Prostate gland (tissue), 2 donors: ENCODE results near the gene ARL4A. TPM values are rescaled to one million over a fixed set of nuclear protein-coding genes. Genes with fewer than 3 reads are reported as not detected.

Experiments used
- DNase-seq: peaks from one replicate; pipeline ENCODE4 v3.0.0-alpha.2; 2019; ENCODE audit warnings: low spot score
- H3K27ac ChIP-seq, 2 donors: fragments of 200-600 bp; sonication (generic); 2 replicates each; pipeline ENCODE4 v1.5.1; 2017 to 2019
- H3K27me3 ChIP-seq: fragments of 200-600 bp; sonication (generic); replicated peaks from 2 replicates; pipeline ENCODE4 v1.5.1; 2019; ENCODE audit not compliant: insufficient read depth
- H3K36me3 ChIP-seq, 2 donors: fragments of 200-600 bp; sonication (generic); 1 replicate in 1 of 2; 2 replicates in 1 of 2; pipeline versions ENCODE4 v1.5.1 to v1.8.1; 2017 to 2019
- H3K4me1 ChIP-seq: fragments of 200-600 bp; sonication (generic); replicated peaks from 2 replicates; pipeline ENCODE4 v1.5.1; 2019
- H3K4me3 ChIP-seq, 2 donors: fragments of 200-600 bp; sonication (generic); 2 replicates each; pipeline ENCODE4 v1.5.1; 2017 to 2019
- H3K9me3 ChIP-seq: fragments of 200-600 bp; sonication (generic); 2 replicates; pipeline ENCODE4 v1.5.1; 2017
- CTCF ChIP-seq, 4 experiments: fragments of 200-600 bp in 2 of 4; fragments of 450-650 bp in 2 of 4; sonication (generic) in 2 of 4; IDR thresholded peaks; 1 replicate in 3 of 4; 2 replicates in 1 of 4; pipeline ENCODE4 v1.5.1; 2016 to 2019; ENCODE audit warnings: antibody characterized with exemption in 4 of 4, mild to moderate bottlenecking in 2 of 4, moderate library complexity in 2 of 4
- POLR2A ChIP-seq: fragments of 450-650 bp; IDR thresholded peaks from one replicate; pipeline ENCODE4 v1.6.1; 2016; ENCODE audit warnings: antibody characterized with exemption, mild to moderate bottlenecking
- POLR2AphosphoS5 ChIP-seq: sonication (generic); formaldehyde crosslinking; IDR thresholded peaks from one replicate; pipeline ENCODE4 v1.6.1; 2017; ENCODE audit warnings: antibody characterized with exemption
- WGBS: methylation state at CpG from one replicate; pipeline ENCODE4 v1.1.5; 2018; 5-methylcytosine and 5-hydroxymethylcytosine counted together
- intact Hi-C: fragments of 100-400 bp; cut with DNase I; formaldehyde crosslinking; loops from one replicate; pipeline ENCODE4 v1.14.2; 2022
- total RNA-seq, 2 donors: library from RNA; depleted of rRNA; stranded (reverse); fragments of >200 nt; gene quantifications; one replicate each; pipeline ENCODE4 v1.1.0, GENCODE V29; 2016

ARL4A gene
- total RNA-seq = 10 to 100 TPM; 34.3 to 37.3 TPM

DNA sequence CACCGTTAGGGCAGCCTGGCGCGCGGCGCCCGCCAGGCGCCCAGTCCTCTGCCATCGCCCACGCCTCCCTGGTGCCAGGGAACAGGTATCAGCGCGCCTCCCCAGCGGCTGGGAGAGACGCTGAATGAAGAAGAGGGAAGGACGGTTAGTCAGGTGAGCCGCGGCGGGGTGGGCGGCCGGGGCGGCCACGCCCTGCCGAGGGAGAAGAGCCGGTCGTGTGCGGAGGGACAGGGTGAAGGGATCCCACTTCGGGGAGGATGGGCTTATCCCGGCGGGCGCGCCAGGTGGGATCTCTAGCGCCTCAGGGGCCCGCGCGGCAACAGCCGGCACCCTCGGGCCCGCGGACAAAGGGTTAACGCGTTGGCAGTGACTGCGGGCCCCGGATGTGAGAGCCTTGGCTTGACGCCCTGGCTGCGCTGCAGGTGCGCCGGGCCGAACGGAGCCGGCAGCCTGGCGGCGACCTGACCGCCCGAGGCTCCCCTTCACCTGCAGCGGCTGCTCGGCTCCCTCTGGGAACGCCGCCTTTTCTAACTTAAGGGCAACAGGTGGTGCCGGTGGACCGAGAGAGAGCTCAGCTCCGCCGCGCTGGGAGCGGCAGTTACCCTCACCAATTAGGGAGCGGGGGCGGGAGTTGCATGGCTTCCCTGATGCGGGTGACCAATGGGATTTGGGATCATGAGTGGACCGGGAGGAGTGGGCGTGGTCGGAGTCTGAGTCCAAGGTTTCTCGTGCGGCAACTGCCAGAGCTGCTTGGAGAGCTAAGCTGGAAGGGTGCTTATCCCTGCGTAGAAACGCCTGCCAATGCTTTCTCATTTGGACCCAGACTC, at the start of gene ARL4A:
Gene ARL4A, plus strand, starts transcription at position 743 of the 827 bp plus-strand sequence. CDS start 622 bp downstream, outside the sequence.
- intact Hi-C loops = loop anchor here (2.0 to 5.0 kb wide), 3 partner anchors 44 to 576 kb away; no protein-coding TSS in a partner anchor
- Histone ChIP-seq H3K9me3 (no peaks in the 10 kb centered on the region), H3K4me3 (peak within 1 kb of the TSS; percentile 79 to 82), H3K27me3 (no peaks in the 10 kb centered on the region), H3K36me3 (no peaks in the 10 kb centered on the region), H3K27ac (peak within 1 kb of the TSS; percentile 81 to 87), H3K4me1 (no peaks in the 10 kb centered on the region)
- WGBS = 0% methylated on average over 57 of the region's 73 CpGs
- TF ChIP-seq POLR2AphosphoS5 (peak; percentile 91), POLR2A (peak; percentile 93), CTCF (IDR thresholded peaks at IDR 0.05) (peak; percentile 12 to 90 (median 55))
- peak; percentile 100 for DNase-seq

DNA sequence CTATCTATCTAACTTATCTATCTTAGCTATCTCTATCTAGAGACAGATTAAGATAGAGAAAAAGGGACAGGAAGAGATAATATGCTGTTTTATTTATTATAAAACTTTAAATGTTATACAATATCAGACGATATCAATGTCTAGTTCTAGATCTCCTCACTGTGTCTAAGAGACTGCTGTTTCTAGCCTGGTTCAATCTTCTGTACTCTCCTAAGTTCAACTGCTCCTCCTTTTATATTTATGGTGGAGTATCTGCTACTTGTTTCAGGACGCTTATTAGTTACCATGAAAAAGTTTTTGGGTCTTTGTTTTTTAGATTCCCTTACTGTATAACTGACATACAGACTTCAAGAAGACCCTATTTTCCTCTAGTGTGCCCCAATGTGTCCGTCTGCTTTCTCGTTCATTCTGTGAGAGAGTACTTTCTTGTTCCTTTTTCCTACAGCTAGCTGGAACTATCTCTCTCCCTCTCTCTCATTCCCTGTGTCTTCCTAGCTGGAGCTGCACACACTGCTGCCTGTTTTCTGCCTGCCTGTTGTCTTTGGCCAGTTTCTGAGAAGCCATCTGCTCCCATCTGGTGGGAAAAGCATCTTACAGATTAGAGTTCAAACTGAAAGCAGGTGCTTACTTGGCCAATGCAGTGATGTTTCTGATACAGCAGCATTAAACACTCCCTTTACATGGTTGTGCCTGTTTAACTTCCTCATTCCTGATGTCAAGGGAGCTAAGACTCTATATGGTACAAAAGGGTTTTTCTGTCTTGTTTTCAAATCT, 49.4 kb upstream of the ARL4A start:
- H3K4me1 ChIP-seq = peaks cover 5% of the 10 kb centered on the region
- DNase-seq = no peak
- H3K9me3 ChIP-seq = no peaks in the 10 kb centered on the region
- no peak overlapping the region for H3K27ac ChIP-seq
- no peak for TF ChIP-seq CTCF (IDR thresholded peaks at IDR 0.05)
- TF ChIP-seq POLR2AphosphoS5 = no peak
- no peak for TF ChIP-seq POLR2A
- WGBS = 23% methylated on average over 4 of the region's 4 CpGs
- no peak overlapping the region for H3K4me3 ChIP-seq
- H3K36me3 ChIP-seq = no peaks in the 10 kb centered on the region
- no peaks in the 10 kb centered on the region for H3K27me3 ChIP-seq
- intact Hi-C loops = loop anchor here (2.0 kb wide), 1 partner anchor 625 kb away; no protein-coding TSS in a partner anchor

DNA sequence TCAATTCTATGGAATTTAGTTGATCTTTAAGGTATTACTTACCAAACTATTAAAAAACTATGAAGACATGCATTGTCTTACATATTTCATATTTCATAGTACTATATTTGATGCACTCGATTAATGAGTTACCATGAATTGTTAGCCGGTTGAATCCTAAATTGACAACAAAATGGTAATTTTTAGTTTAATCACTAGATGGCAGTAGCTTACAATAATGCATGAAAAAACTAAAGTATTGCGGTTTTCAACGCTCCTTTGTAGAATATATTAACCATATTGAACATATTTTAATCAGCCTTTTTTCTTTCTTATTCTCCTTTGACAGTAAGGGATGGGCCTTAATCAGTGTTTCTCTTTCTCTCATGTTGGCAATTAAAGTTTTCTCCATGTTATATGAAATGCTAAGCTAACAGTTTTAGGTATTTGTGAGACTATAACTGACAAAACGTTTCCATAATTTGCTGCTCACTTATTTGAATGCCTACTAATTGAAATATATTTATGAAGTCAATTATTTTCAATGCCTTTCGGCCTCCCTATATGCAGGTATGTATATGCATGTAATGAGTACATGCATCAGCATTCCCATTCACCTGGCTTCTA, 48.5 kb upstream of the ARL4A start:
- H3K27ac ChIP-seq = no peak overlapping the region
- TF ChIP-seq POLR2A (no peak), CTCF (IDR thresholded peaks at IDR 0.05) (peak in 3 of 4 experiments; percentile 52 to 65 (median 63)), POLR2AphosphoS5 (no peak)
- H3K27me3 ChIP-seq = no peaks in the 10 kb centered on the region
- intact Hi-C loops = loop anchor here (2.0 kb wide), 1 partner anchor 624 kb away; no protein-coding TSS in a partner anchor
- no peaks in the 10 kb centered on the region for H3K36me3 ChIP-seq
- no peak for DNase-seq
- 13% methylated on average over 6 of the region's 6 CpGs for WGBS
- H3K9me3 ChIP-seq = no peaks in the 10 kb centered on the region
- no peak overlapping the region for H3K4me3 ChIP-seq
- peaks cover 5% of the 10 kb centered on the region for H3K4me1 ChIP-seq

- DNase-seq = no peak
- Histone ChIP-seq H3K27me3 (no peaks in the 10 kb centered on the region), H3K4me3 (no peak overlapping the region), H3K4me1 (peaks cover 5% of the 10 kb centered on the region), H3K9me3 (no peaks in the 10 kb centered on the region), H3K27ac (no peak overlapping the region), H3K36me3 (no peaks in the 10 kb centered on the region)
- intact Hi-C loops = no loop called here
- TF ChIP-seq POLR2AphosphoS5 (no peak), CTCF (IDR thresholded peaks at IDR 0.05) (no peak), POLR2A (no peak)
- WGBS = 50% methylated on average over 7 of the region's 7 CpGs
Measured at GRCh38 chr7:12640299-12641096, 46.9 kb upstream of the ARL4A start.
